Heart right ventricle (tissue), 16 donors: ENCODE data around the gene ADD3. TPM values are rescaled to one million over a fixed set of nuclear protein-coding genes. Genes with fewer than 3 reads are reported as not detected.
A peak's percentile ranks its signal among the peaks of the same experiment; 100 is the strongest.

Experiments
- ATAC-seq, 8 donors: fragments of 200-7000 bp; cut with Tn5 transposase; one replicate each; pipeline ENCODE4 v1.9.1; 2020; ENCODE audit warnings: mild to moderate bottlenecking in 8 of 8, moderate library complexity in 8 of 8, moderate number of reproducible peaks in 1 of 8
- DNase-seq, 2 donors: peaks; one replicate each; pipeline ENCODE4 v3.0.0-alpha.2; 2020
- H3K27ac ChIP-seq, 10 donors: fragments of 200-600 bp; sonication (generic) in 2 of 10; one replicate each; pipeline versions ENCODE4 v1.5.0 to v1.8.0; 2020 to 2022; ENCODE audit warnings: mild to moderate bottlenecking in 3 of 10
- H3K27me3 ChIP-seq, 7 donors: fragments of 200-600 bp; one replicate each; pipeline ENCODE4 v1.8.0; 2021 to 2022; ENCODE audit warnings: mild to moderate bottlenecking in 2 of 7
- H3K36me3 ChIP-seq, 9 donors: fragments of 200-600 bp; sonication (generic) in 1 of 9; one replicate each; pipeline versions ENCODE4 v1.5.0 to v1.8.0; 2020 to 2022; ENCODE audit warnings: mild to moderate bottlenecking in 2 of 9
- H3K4me1 ChIP-seq, 9 donors: fragments of 200-600 bp; sonication (generic) in 1 of 9; one replicate each; pipeline versions ENCODE4 v1.5.0 to v1.8.0; 2020 to 2022; ENCODE audit warnings: mild to moderate bottlenecking in 4 of 9
- H3K4me3 ChIP-seq, 10 donors: fragments of 200-600 bp; sonication (generic) in 2 of 10; one replicate each; pipeline versions ENCODE4 v1.5.0 to v1.8.0; 2020 to 2022; ENCODE audit warnings: mild to moderate bottlenecking in 7 of 10, moderate library complexity in 2 of 10
- H3K9me3 ChIP-seq, 11 donors: fragments of 200-600 bp in 10 of 11; sonication (generic) in 2 of 11; one replicate each; pipeline versions ENCODE4 v1.5.0 to v1.8.0; 2013 to 2022; ENCODE audit warnings: mild to moderate bottlenecking in 2 of 11, control low read depth in 1 of 11, moderate library complexity in 1 of 11
- WGBS, 2 donors: extraction: QIAGEN DNeasy Blood & Tissue Kit; methylation state at CpG; one replicate each; pipeline ENCODE4 v1.1.7; 2013; ENCODE audit warnings: inconsistent platforms in 1 of 2; 5-methylcytosine and 5-hydroxymethylcytosine counted together
- intact Hi-C, 10 donors: fragments of 100-400 bp; cut with DNase I; formaldehyde crosslinking; loops; one replicate each; pipeline versions ENCODE4 v1.11.1 to v1.14.2; 2022
- polyA plus RNA-seq, 2 donors: library from polyadenylated mRNA; stranded (reverse); fragments of 200-250 nt; gene quantifications; one replicate each; pipeline ENCODE4 v1.2.3, GENCODE V29; 2013
- total RNA-seq, 10 donors: library from RNA; stranded (reverse); fragmentation: NEBNext Ultra II Directional in 3 of 10; extraction: Animal tissue kit (Norgen Biotek cat#: 25700) in 3 of 10; gene quantifications; one replicate each; pipeline versions ENCODE4 v1.2.1 to v1.2.4, GENCODE V29; 2021 to 2023
- TF ChIP-seq, protein P1 (sequence below), 9 donors: fragments of 200-600 bp; sonication (generic) in 2 of 9; IDR thresholded peaks; one replicate each; pipeline versions ENCODE4 v1.5.0 to v1.8.0; 2021 to 2022; ENCODE audit warnings: antibody characterized with exemption in 9 of 9, mild to moderate bottlenecking in 5 of 9, moderate library complexity in 1 of 9
- donor health status: Arrhythmogenic right ventricular cardiomyopathy.
- donor health status: ischemic (EF 13 %, LVEDD 7.1; RV severe dilation, severe dysfunction).
- donor health status: healthy with polysubstance abuse.
- donor health status: DM: no; HTN: yes; CAD: no.
- donor health status: DM: no; HTN: no; CAD: no.
- donor health status: ischemic (EF 25% LVEDD 6.9; RV normal size, moderate dysfunction).
- donor health status: ischemic (EF 25% LVEDD 5.7; RV mildly dilated, moderate dysfunction).
- donor health status: healthy.
- donor health status: DM: yes; HTN: yes; CAD: no.
- donor health status: Ischemic cardiomyopathy.
- donor health status: ischemic (EF 35%, LVEDD 5.7; RV mildly dilated, moderate dysfunction).
- donor health status: nonischemic (EF 11% LVEDD 7.7; RV severe dilation, severe dysfunction).
- donor health status: DM: yes; HTN: yes; CAD: no.
- donor health status: PGD.
- donor health status: ischemic (EF 29% LVEDD 5.4; RV normal size, mild dysfunction).
- donor health status: nonischemic (EF 23%, LVEDD 6.1; RV moderate dilation, normal function).

The ADD3 gene
- total and polyA plus RNA-seq, 12 donors: 28.0 to 106 (median 87.8) TPM

DNA sequence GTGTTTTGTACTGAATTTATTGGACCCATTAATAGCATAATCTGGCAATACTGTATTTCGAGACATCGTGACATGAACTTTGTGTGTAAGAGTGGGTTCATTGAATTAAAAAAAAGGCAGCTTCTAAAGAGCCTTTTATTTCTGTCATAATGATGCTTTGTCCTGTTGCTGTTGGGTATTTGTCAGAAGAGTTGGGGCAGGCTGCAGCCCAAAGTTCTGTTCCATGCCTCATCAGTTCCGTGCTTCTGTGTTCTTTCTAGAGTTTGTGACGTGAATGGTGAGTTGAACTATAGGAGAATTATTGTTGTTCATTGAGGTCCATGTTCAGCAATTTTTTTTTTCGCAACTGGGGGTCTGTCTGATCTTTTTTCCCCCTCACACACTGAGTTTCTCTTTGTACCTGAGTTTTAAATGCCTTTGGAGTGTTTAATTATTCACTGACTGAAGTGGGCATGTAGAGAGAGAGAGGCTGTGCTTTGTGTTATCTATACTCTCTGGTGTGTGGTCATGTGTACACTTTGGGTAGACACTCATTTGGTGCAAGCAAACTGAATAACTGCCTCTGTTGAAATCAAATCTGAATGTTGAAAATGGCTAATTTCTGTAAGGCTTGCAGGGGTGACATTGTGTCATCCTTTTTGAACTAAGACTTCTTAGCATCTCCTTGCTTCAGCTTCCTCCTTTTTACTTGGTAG, 69.8 kb downstream of the ADD3 start:
- Histone ChIP-seq H3K4me1 (peaks cover 2 to 97% (median 86%) of the 10 kb centered on the region in 9 donors), H3K27ac (peak overlapping the region; percentile 24 to 92 (median 82)), H3K4me3 (peak overlapping the region in 7 of 10 donors; percentile 16 to 37 (median 29)), H3K9me3 (no peaks in the 10 kb centered on the region), H3K36me3 (no peaks in the 10 kb centered on the region), H3K27me3 (no peaks in the 10 kb centered on the region)
- intact Hi-C loops: loop anchor here in 4 of 10 donors (5.0 to 10.0 kb wide), 4 partner anchors 63 to 193 kb away; partner anchors contain the start of gene ADD3 (in 2 of the 4)
- TF ChIP-seq, protein P1, sequence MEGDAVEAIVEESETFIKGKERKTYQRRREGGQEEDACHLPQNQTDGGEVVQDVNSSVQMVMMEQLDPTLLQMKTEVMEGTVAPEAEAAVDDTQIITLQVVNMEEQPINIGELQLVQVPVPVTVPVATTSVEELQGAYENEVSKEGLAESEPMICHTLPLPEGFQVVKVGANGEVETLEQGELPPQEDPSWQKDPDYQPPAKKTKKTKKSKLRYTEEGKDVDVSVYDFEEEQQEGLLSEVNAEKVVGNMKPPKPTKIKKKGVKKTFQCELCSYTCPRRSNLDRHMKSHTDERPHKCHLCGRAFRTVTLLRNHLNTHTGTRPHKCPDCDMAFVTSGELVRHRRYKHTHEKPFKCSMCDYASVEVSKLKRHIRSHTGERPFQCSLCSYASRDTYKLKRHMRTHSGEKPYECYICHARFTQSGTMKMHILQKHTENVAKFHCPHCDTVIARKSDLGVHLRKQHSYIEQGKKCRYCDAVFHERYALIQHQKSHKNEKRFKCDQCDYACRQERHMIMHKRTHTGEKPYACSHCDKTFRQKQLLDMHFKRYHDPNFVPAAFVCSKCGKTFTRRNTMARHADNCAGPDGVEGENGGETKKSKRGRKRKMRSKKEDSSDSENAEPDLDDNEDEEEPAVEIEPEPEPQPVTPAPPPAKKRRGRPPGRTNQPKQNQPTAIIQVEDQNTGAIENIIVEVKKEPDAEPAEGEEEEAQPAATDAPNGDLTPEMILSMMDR (IDR thresholded peaks at IDR 0.05): no peak
- DNase-seq (no peak), ATAC-seq (peak in 3 of 8 donors; percentile 22 to 27 (median 23))
- WGBS, 2 donors: 38 to 47% methylated on average over 5 of the region's 5 CpGs

DNA sequence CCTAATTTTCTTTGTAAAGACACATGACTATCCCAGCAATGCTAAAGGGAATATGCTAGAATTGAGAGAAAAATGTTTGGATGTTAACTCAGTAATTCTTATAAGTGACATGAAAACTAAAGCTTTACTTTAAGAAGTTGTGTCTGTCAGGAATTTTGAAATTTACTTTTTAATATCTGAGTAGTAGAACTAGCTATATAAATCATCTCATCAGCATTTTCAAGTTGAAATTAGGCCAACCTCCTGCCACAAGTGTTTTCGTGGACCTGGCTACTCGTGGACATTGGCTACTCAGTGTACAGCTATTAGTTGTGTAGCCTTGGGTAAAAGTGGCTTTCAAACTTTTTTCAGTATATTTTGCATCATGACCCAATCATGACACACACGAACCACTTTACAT, 70.5 kb downstream of the ADD3 start:
- Histone ChIP-seq H3K27ac (peak overlapping the region; percentile 24 to 92 (median 82)), H3K27me3 (no peaks in the 10 kb centered on the region), H3K4me1 (peaks cover 2 to 97% (median 86%) of the 10 kb centered on the region in 9 donors), H3K36me3 (no peaks in the 10 kb centered on the region), H3K4me3 (peak overlapping the region in 1 of 10 donors; percentile 35), H3K9me3 (no peaks in the 10 kb centered on the region)
- no peak for ATAC-seq
- 45 to 54% methylated on average over 3 of the region's 3 CpGs for WGBS, 2 donors
- TF ChIP-seq, protein P1 (IDR thresholded peaks at IDR 0.05): no peak
- DNase-seq: no peak
- intact Hi-C loops: loop anchor here in 4 of 10 donors (5.0 to 10.0 kb wide), 4 partner anchors 64 to 194 kb away; partner anchors contain the start of gene ADD3 (in 2 of the 4)

DNA sequence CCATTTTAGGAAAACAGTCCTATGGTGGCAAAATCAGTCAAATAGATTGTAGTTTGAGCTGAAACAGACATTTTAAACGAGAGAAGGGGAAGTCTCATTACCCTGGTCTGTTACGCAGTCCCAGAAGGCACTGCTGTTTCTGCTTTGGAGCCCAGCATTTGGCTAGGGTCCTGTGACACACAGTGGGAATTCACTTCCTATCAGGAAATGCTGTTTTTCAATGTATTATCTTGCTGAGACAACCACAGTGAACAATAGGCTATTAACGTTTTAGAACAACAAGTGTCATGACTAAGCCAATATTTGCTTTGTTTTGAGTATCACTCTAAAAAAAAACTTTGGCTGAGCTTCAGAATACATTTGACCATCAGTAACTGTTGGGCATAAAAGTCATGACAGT, 74.1 kb downstream of the ADD3 start:
- Histone ChIP-seq H3K9me3 (no peaks in the 10 kb centered on the region), H3K4me3 (no peak overlapping the region), H3K27me3 (no peaks in the 10 kb centered on the region), H3K27ac (peak overlapping the region in 8 of 10 donors; percentile 47 to 84 (median 57)), H3K36me3 (no peaks in the 10 kb centered on the region), H3K4me1 (peaks cover 2 to 81% (median 64%) of the 10 kb centered on the region in 9 donors)
- WGBS, 2 donors: 24 to 34% methylated on average over 3 of the region's 3 CpGs
- TF ChIP-seq, protein P1 (IDR thresholded peaks at IDR 0.05): no peak
- DNase-seq (peak; percentile 19 to 35), ATAC-seq (peak; percentile 67 to 86 (median 74))
- intact Hi-C loops: loop anchor here in 3 of 10 donors (2.0 to 5.0 kb wide), 3 partner anchors 35 to 75 kb away; partner anchors contain the start of gene ADD3 (in 1 of the 3)

DNA sequence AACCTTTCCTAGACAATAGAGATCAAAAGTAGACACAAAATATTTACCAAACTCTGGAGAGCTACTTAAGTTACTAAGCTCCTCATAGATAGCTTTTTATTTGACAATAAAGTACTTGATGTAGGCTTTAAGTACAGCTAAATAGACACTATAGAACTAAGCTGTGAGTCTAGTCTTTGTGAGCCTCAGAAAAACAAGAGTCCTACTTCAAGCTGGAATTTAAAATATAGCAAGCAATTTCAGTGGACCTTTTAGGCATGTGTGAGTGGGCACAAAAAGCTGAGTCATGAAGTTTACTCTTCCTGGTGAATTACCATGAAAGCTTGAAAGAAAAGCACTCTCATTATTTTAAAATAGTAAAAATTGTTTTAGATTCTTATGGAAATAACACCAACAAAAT, 76.1 kb downstream of the ADD3 start:
- H3K4me3 ChIP-seq: no peak overlapping the region
- H3K27me3 ChIP-seq: no peaks in the 10 kb centered on the region
- H3K4me1 ChIP-seq: peaks cover 0 to 80% (median 62%) of the 10 kb centered on the region in 9 donors
- H3K36me3 ChIP-seq: no peaks in the 10 kb centered on the region
- ATAC-seq (no peak), DNase-seq (no peak)
- peak overlapping the region in 7 of 10 donors; percentile 14 to 84 (median 56) for H3K27ac ChIP-seq
- TF ChIP-seq, protein P1 (IDR thresholded peaks at IDR 0.05): no peak
- intact Hi-C loops: loop anchor here in 3 of 10 donors (2.0 to 5.0 kb wide), 3 partner anchors 33 to 77 kb away; partner anchors contain the start of gene ADD3 (in 1 of the 3)
- H3K9me3 ChIP-seq: no peaks in the 10 kb centered on the region
